Mucosa of descending colon (tissue), 3 donors: ENCODE results near the gene ASF1B. TPM values are rescaled to one million over a fixed set of nuclear protein-coding genes. Genes with fewer than 3 reads are reported as not detected.
"Not testable (repeated sequence)": the region's sequence is repeated elsewhere in the genome, so short reads cannot be mapped to it uniquely, and the experiment has no call there.

Experiments
- ATAC-seq: fragments of 200-7000 bp; cut with Tn5 transposase; one replicate; pipeline ENCODE4 v1.9.1; 2020; ENCODE audit warnings: mild to moderate bottlenecking, moderate library complexity
- DNase-seq, 3 donors: peaks; one replicate each; pipeline ENCODE4 v3.0.0-alpha.2; 2020
- H3K36me3 ChIP-seq: fragments of 200-600 bp; one replicate; pipeline ENCODE4 v1.8.0; 2021; ENCODE audit warnings: low read depth, mild to moderate bottlenecking
- H3K4me1 ChIP-seq: fragments of 200-600 bp; one replicate; pipeline ENCODE4 v1.8.0; 2021; ENCODE audit warnings: low read depth, mild to moderate bottlenecking
- H3K4me3 ChIP-seq: fragments of 200-600 bp; one replicate; pipeline ENCODE4 v1.8.0; 2021; ENCODE audit warnings: mild to moderate bottlenecking
- H3K9me3 ChIP-seq: fragments of 200-600 bp; one replicate; pipeline ENCODE4 v1.8.0; 2021; ENCODE audit warnings: mild to moderate bottlenecking
- CTCF ChIP-seq: fragments of 200-600 bp; IDR thresholded peaks from one replicate; pipeline ENCODE4 v1.8.0; 2022; ENCODE audit warnings: antibody characterized with exemption, mild to moderate bottlenecking
- intact Hi-C, 2 donors: fragments of 100-400 bp; cut with DNase I in 1 of 2; cut with micrococcal nuclease in 1 of 2; formaldehyde crosslinking; loops; one replicate each; pipeline versions ENCODE4 v1.11.0 to v1.11.1; 2022; cut with DNase I, micrococcal nuclease
- long read RNA-seq, 2 donors: library from polyadenylated mRNA; unstranded; transcript quantifications; one replicate each; pipeline ENCODE4 v2.0.0, GENCODE V29; 2019 to 2021
- total RNA-seq, 3 donors: library from RNA; stranded (reverse); fragmentation: NEBNext Ultra II Directional in 2 of 3; extraction: Animal tissue kit (Norgen Biotek cat#: 25700) in 2 of 3; gene quantifications; one replicate each; pipeline versions ENCODE4 v1.2.1 to v1.2.4, GENCODE V29; 2021 to 2023
- donor health status: DM: no; HTN: no; CAD: no; lungs with moderate emphysema.
- donor health status: DM: no; HTN: no; CAD: no.
- donor health status: DM: no; HTN: yes; CAD: no.

Gene ASF1B
- total RNA-seq = 10 to 100 TPM in 1 of 3 donors, 1 to 10 TPM in 2; 2.4 to 21.7 (median 5.5) TPM
- long read RNA-seq, donor 1, partial matches to known transcripts = 0 of 4 reads
- long read RNA-seq, donor 1, other reads (novel, unspliced or antisense) = 0 of 4 reads
- long read RNA-seq, donor 2, transcript ASF1B-201 (4 exons, 2,059 nt) = major isoform, 22 of 23 reads
- long read RNA-seq, donor 2, partial matches to known transcripts = 1 of 23 reads
- long read RNA-seq, donor 2, other reads (novel, unspliced or antisense) = 0 of 23 reads

- DNase-seq = peak; percentile 97 to 99 (median 99)
- Histone ChIP-seq H3K4me1 (peaks cover 16% of the 10 kb centered on the region), H3K9me3 (no peaks in the 10 kb centered on the region), H3K36me3 (no peaks in the 10 kb centered on the region), H3K4me3 (peak within 1 kb of the TSS; percentile 40)
- intact Hi-C loops = no loop called here
- TF ChIP-seq CTCF = peak; percentile 93
- ATAC-seq = peak; percentile 92
Observed at GRCh38 chr19:14136509-14137281, at the start of gene ASF1B. ASF1B (minus strand) TSS chr19:14136589; CDS start chr19:14136456, 133 bp downstream.

DNA sequence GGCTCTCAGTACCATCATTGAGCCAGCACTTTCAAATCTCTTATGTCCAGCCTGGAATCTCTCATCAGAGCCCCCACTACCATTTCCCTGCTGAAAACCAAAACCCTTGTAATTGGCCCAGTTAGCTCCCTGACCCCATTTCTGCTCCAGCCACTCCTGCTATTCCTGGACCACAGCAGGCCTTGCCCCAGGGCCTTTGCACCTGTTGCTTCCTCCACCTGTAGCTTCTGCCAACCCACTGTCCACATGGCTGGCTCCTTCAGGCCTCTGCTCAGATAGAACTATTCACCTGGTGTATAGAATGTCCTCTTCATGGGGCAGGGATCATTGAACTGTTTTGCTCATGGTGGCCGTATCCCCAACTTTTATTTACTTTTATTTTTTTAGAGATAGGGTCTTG, 49.3 kb upstream of the ASF1B start:
- DNase-seq, H3K9me3 ChIP-seq, intact Hi-C loops, H3K36me3 ChIP-seq, ATAC-seq, H3K4me1 ChIP-seq, H3K4me3 ChIP-seq: not testable (repeated sequence)

DNA sequence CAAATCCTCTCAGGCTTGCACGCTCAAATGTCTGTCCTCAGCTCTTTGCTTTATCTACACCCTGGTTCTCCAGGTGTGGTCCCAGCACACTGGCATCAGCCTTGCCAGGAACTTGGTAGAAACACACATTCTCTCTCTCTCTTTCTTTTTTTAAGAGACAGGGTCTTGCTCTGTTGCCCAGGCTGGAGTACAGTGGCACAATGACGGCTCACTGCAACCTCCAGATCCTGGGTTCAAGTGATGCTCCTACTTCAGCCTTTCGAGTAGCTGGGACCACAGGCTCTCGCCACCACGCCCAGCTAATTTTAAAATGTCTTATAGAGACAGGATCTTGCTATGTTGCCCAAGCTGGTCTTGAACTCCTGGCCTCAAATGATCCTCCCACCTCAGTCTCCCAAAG, 48.8 kb upstream of the ASF1B start:
- Histone ChIP-seq H3K4me1 (no peaks in the 10 kb centered on the region), H3K9me3 (no peaks in the 10 kb centered on the region), H3K4me3 (no peak overlapping the region), H3K36me3 (no peaks in the 10 kb centered on the region)
- ATAC-seq = no peak
- intact Hi-C loops = no loop called here
- DNase-seq = no peak
- TF ChIP-seq CTCF = no peak

DNA sequence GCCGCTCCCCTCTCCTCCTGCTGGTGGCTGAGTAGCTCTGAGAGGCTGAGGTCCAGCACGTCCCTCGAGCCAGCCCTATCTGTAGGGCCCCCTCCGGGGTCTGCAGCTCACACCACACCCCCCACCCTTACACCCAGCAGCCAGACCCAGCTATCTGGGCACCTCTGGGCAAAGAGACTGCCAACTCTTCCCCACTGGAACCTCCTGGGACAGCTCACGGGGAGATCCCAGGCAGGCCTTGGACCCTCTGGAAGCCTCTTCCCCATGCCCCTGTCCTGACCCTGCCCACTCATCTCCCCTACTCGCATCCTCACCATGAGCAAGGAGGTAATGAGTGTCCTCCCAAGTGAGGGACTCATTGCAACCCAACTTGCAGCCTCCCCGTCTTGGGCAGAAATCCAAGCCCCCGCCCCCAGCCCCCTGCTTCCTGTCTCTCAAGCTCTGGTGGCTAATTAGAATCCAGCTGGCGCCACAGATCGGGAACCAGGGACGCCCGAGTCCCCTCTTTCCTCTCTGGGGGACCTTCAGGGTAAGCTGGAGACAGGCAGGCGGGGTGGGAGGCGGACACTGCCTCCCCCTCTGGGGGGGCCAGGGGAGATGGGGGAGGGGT, 47.5 kb upstream of the ASF1B start:
- no peaks in the 10 kb centered on the region for H3K9me3 ChIP-seq
- intact Hi-C loops = no loop called here
- no peak overlapping the region for H3K4me3 ChIP-seq
- no peak for TF ChIP-seq CTCF
- no peaks in the 10 kb centered on the region for H3K36me3 ChIP-seq
- no peak for DNase-seq
- H3K4me1 ChIP-seq = no peaks in the 10 kb centered on the region
- ATAC-seq = no peak

DNA sequence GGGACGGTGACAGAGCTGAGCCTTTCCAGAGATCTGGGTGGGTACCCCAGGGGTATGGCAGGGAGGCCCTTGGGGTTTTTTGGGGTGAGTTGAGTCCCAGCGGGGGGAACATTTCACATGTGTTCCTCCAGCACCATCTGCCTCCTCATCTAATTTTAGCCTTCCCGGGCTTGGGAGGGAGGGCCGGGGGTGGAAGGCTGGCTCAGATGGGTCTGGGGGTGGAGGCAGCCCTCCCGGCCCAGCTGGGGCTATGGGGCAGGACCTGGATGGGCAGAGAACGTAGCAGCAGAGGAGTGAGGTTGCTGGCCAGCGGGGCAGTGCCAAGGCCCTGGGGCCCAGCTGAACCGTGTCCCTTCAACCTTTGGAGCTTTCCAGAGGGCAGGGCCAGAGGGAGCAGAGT, 46.1 kb upstream of the ASF1B start:
- no peaks in the 10 kb centered on the region for H3K9me3 ChIP-seq
- no peak for DNase-seq
- no peaks in the 10 kb centered on the region for H3K36me3 ChIP-seq
- ATAC-seq = no peak
- H3K4me3 ChIP-seq = no peak overlapping the region
- H3K4me1 ChIP-seq = no peaks in the 10 kb centered on the region
- no peak for TF ChIP-seq CTCF
- intact Hi-C loops = no loop called here

GRCh38 chr19:14181906-14182305, 45.5 kb upstream of the ASF1B start:
- no peak for TF ChIP-seq CTCF
- intact Hi-C loops = no loop called here
- H3K9me3 ChIP-seq = no peaks in the 10 kb centered on the region
- H3K4me3 ChIP-seq = no peak overlapping the region
- no peak for DNase-seq
- no peaks in the 10 kb centered on the region for H3K4me1 ChIP-seq
- no peaks in the 10 kb centered on the region for H3K36me3 ChIP-seq
- no peak for ATAC-seq

- H3K4me3 ChIP-seq, H3K4me1 ChIP-seq, H3K9me3 ChIP-seq, intact Hi-C loops, H3K36me3 ChIP-seq: not testable (repeated sequence)
- DNase-seq (peak in 1 of 3 donors; percentile 19), ATAC-seq (peak; percentile 39)
Observed at GRCh38 chr19:14181199-14181598, 44.8 kb upstream of the ASF1B start.
